ENCODE measurements around the gene PICK1. TPM values are rescaled to one million over a fixed set of nuclear protein-coding genes. Genes with fewer than 3 reads are reported as not detected.

PICK1 gene
- 13.5 TPM for total RNA-seq
- long read RNA-seq, transcript PICK1-202 (13 exons, 2,164 nt) = major isoform, 6 of 23 reads
- long read RNA-seq, partial matches to known transcripts = 2 of 23 reads
- long read RNA-seq, other reads (novel, unspliced or antisense) = 11 of 23 reads

DNA sequence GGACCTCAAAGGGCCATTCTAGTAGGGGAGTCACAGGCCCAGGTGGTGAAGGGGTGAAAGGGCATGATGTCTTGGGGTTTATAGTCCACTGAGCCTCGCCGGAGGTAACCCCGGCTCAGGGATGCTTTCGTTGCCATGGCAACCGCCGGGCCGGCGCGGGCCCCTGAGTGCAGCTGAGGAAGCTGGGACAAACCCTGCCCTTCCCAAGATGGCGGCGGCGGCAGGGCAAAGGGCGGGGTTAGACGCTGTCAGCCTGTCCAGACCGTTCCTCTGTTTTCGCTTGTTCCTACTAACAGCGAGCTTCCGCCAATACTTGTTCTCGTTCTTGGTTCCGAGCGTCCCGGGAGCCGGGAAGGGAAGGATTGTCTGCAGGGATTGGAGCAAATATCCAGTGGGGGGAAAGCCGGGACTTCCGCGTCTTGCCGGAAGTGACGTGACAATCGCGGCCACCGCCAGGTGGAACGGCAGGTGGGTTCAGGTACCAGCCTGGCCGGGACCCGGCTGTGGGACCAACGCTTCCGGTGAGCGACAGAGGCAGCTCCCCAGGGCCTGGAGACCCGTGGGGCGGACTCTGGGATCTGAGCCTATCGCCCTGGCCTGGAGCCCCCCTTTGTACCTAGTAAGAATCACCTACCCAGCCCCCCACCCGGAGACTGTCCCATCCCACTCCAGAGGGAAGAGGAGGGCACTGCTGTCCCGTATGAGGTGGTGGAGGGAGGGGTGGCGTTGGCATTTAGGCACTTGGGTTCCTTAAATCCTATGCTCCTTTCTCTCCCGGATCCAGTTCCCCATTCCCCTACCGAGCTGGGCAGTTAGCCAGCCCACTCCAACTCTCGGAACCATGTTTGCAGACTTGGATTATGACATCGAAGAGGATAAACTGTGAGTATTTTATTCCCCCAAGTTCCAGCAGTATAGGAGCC lies at the start of gene PICK1:
TSS of gene PICK1 (plus strand) at position 436 of the 923 bp plus-strand sequence. CDS start at position 842, 406 bp downstream.
- peak; percentile 94 for DNase-seq (ENCODE audit: low spot score)

GRCh38 chr22:38009000-38009806 lies 48.0 kb upstream of the PICK1 start:
- no peak for DNase-seq (ENCODE audit: low spot score)

GRCh38 chr22:38012604-38013072 lies 44.6 kb upstream of the PICK1 start:
- no peak for DNase-seq (ENCODE audit: low spot score)

GRCh38 chr22:38014083-38014482 lies 43.1 kb upstream of the PICK1 start:
- no peak for DNase-seq (ENCODE audit: low spot score)

DNA sequence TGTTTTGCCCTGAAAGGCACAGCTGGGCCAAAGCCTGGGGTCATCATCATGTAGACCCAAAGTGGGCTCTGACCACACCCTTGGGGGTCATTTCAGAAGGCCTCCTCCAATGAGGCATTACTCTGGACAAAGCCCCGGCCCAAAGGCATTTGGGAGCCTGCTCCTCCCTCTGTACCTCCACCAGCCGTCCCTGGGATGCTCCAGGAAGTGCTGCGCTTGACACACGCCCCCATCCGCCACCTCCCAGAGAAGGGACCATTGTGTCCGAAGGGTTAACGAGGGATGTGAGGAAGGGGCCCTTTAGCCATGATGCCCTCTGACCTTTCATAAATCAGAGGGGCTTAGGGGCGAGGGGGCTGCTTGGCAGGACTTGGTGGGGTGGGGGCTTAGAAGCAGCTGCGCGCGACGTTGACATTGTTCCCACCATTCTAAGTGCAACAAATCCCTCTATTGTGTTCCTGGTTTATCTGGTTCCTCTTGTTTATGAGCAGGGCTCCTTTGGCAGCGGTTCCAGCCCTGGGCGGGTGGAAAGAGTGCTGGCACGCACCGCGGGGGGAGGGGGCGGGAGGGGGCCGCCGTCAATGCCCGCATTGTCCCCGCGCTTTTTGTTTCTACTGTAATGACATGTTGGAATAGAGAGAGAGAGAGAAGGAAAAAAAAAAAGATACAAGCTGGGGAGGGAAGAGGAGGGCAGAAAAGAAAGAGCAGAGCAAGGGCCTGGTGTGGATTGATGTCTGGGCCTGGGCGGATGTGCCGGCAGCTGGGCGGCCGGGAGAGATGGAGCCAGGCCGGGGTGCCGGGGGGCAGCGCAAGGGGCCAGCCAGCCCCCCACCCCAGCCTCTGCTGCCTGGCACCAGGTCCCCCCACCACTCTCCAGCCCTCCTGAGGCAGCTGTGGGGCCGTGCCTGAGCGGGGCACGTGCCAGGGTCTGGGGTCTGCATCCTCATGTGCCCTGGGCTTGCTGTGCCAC lies 40.7 kb upstream of the PICK1 start:
- no peak for DNase-seq (ENCODE audit: low spot score)

DNA sequence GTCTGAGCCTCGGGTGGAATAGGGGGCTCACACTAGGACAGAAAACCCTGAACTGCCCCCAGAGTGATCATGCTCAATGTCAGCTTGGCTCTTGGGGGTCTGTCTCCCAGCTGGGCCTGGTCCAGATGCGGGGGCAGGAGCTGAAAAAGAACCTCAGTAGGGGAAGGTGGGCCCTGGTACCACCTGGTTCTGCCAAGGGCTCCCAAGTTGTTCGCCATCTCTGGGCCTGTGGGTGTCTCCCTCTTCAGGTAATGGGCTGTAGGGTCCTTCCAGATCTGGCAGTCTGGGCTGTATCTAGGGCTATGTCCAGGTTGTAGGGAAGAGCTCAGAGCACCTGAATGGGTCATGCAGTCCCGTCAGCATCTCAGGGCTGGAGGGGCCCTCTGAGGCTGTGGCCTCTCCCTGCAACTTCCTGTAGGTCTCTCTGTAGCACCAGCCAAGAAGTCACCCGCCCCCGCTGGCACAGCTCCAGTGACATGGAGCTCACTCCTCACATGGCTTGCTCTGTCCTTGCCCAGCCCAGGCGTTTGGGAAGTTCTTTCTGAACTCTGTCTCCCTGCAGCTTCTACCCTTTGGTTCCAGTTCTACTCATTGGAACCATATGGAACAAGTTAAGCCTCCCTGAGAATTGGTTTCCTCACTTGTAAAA lies 39.8 kb upstream of the PICK1 start:
- no peak for DNase-seq (ENCODE audit: low spot score)

GRCh38 chr22:38017939-38018885 lies 39.0 kb upstream of the PICK1 start:
- DNase-seq (ENCODE audit: low spot score) = no peak

DNA sequence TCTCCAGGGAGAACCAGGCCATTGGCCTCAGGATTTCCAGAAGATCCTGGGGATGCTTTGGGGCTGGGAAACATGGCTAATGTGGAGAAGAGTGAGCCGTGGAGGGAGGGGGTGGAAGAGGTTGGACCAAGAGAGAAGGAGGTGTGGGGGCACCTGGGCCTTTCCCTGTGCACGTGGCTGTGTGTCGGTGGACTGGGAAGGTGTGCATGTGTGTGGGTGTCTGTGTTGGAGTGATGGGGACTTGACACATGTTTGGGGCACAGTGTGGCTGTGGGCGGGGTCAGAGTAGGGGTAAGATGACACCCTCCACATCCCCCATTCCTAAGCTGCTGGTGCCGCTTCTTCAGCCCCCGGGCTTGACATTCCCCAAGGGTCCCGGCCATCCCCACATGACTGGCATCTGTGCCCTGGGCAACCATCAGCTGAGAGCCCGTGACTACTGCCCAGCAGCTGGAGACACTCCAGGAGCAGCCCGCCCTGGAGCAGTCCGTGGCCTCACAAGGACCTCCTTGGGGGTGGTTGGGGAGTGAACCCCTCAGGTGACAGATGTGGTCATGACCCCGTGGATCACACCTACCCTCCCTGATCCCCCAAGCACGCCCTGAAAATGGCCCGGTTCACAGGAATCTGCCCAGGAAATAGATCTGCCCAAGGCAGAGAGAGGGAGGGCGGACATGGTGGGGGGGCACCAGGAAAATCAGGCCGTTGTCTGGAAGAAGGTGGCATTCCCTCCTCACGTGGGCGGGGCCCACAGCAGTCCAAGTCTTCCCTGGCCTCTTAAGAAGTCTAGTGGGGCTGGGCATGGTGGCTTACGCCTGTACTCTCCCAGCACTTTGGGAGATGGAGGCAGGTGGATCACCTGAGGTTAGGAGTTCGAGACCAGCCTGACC lies 38.0 kb upstream of the PICK1 start:
- no peak for DNase-seq (ENCODE audit: low spot score)

GRCh38 chr22:38021206-38021605 lies 36.0 kb upstream of the PICK1 start:
- no peak for DNase-seq (ENCODE audit: low spot score)

DNA sequence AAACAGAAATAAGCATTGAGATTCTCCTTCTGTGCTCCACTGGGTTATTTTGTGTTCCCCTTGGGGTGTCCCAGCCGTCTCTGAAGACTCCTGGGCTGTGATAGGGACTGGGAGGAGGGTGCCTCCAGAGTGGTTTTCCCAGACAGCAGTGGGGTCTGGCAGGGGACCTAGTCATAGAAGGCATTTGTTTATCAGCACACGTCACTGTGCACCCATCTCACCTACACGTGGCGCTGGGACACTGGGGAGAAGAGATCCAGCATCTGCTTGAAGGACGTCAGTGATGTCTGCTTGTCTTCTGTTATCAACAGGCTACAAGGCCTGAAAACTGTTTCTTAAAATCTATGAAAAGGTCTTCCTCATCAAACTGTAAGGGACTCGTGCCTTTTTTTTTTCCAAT lies 34.2 kb upstream of the PICK1 start:
- DNase-seq (ENCODE audit: low spot score) = no peak

- DNase-seq (ENCODE audit: low spot score) = no peak
Observed at GRCh38 chr22:38025514-38025913, 31.7 kb upstream of the PICK1 start.

DNA sequence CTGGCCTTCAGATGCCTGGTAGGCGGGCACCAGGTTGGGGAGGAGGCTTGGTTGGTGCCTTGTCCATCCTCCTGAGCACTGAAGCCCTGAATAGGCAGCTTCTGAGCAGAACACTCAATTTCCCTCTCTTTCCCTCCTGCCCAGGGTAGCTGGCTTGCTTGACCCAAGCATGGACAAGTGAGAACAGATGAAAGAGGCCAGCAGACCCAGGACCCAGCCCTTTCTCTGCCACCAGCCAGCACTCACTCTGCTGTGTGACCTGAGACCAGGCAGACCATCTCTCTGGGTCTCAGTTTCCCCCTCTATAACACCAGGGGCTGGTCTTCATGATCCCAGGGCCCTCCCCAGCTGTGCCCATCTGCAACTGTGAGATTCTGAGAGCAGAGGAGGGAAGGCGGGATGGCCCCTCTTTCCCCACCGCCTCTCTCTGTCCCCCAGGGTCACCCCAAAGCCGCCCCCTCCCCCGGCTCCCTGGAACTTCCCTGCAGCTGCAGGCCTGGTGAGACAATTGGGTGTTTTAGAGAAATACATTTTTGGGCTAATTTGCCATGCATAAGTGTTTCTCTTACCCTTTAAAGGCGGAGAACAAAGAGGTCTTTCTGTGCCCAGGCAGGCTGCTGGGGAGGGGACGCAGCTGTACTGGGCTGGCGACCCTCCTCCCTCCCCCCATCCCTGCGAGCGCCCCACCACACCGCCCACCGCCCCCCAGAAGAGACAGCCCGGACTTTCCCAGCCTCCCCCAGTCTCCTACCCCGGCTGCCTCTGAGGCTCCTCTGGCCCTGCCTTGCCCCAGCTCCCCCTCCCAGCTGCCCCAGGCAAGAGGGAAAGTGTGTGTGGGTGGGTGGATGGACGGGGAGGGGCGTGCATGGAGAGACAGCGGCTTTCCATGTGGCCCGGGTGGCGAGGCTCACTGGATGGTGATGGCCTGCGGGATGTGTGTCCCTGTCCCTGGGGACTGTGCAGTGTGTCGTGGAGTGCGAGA lies 30.8 kb upstream of the PICK1 start:
- no peak for DNase-seq (ENCODE audit: low spot score)

DNA sequence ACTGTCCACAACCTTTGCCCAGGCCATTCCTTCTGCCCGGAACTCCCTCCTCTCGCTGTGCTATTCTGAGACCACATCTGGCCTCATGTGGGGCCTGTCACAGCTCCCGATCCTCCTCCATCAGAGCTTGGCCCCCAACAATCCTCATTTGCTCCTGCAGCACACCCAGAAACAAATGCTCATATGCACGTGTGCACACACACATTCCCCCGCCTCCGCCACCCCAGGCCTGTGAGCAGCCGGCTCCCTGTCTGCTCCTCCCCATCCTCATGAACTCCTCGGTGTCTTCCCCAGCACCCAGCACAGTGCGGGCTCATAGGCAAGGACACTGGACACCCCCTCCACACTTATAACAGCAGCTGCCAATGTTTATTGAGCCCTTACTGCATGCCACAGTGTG lies 29.7 kb upstream of the PICK1 start:
- no peak for DNase-seq (ENCODE audit: low spot score)

DNA sequence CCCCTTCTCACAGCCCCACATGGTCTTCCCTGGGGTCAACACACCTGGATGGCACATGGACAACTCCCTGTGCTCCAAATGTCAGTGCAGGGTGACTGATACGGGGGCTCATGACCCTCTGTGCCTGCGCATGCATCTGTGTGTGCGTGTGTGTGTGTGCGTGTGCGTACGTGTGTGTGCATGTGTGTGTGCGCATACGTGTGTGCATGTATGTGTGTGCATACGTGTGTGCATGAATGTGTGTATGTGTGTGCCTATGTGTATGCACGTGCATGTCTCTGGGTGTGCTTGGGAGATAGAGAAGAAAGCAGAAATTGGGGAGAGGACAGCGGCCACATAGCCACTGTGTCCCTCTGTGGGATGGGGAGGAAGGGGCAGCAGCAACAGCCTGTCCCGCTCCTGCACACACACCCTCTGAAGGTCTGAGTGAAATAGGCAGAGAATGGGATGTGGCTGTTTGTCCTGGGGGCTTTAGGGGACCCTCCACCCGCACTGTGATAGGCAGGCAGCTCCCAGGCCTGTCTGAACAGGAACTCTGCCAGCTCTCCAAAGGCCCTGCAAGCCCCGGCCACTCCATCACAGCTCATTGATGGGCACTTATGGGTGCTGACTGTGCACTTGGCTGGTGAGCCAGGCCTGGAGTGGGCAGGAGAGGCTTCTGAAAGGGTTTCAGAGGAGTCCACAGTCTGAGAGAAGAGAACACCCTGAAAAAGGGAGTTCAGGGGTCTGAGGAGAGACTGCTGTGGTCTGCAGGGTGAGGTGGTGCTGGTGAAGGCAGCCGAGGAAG lies 28.7 kb upstream of the PICK1 start:
- no peak for DNase-seq (ENCODE audit: low spot score)

- DNase-seq (ENCODE audit: low spot score) = no peak
Observed at GRCh38 chr22:38029370-38029769, 27.8 kb upstream of the PICK1 start.

DNA sequence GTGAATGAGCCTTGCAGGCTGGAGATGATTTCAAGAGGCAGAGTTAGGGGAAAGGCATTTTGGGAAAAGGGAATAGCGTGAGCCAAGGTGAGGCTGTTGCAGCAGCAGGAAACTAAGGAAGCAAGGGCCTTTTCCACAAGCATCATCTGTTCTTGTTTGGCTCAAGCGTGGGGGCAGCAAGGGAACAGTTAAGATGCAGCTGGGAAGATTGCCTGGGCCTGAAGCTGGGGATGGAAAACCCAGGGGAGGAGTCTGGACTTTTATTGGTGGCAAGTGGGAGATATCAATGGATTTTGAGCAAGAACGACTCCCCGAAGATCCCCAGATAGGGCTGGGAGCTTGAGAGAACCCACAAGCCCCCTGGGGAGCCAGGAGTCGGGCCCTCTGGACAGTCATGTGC lies 27.3 kb upstream of the PICK1 start:
- no peak for DNase-seq (ENCODE audit: low spot score)
